ENCODE results near the gene C15orf39.
"Not testable (repeated sequence)": the region's sequence is repeated elsewhere in the genome, so short reads cannot be mapped to it uniquely, and the experiment has no call there.

C15orf39 gene

DNA sequence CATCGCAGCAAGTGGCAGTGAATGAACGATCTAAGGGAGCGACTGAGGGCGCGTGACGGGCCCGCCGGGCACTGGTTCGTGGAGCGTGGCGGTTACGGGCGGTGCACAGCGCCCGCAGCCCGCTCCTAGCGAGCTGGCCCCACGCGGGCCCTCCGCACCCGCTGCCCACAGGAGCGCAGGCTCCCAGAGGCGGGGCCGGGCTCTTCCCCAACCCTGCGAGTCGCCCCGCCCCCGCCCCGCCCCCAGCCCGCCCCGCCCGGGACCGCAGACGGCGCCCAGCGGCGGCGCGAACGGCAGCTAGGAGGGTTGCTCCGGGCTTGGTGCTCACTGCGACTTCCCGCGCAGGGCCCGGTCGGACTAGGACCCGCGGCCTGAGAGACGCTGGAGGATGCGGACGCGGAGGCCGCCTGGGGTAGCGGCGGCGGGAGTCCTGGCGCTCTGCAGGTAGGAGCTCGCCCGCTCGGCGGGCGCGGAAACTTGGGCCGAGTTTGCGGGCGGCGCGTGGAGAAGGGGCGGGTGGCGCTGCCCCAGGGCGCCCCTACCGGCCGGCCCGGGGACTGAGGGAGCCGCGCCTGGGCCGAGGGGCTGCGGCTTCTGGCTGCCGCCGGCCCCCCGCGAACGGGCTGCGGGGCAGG, at the start of gene C15orf39:
TSS of gene C15orf39 (plus strand) at position 267 of the 635 bp plus-strand sequence. CDS start 4,167 bp downstream, outside the sequence.
- peak; percentile 62 for DNase-seq (ENCODE audit: low read depth)

DNA sequence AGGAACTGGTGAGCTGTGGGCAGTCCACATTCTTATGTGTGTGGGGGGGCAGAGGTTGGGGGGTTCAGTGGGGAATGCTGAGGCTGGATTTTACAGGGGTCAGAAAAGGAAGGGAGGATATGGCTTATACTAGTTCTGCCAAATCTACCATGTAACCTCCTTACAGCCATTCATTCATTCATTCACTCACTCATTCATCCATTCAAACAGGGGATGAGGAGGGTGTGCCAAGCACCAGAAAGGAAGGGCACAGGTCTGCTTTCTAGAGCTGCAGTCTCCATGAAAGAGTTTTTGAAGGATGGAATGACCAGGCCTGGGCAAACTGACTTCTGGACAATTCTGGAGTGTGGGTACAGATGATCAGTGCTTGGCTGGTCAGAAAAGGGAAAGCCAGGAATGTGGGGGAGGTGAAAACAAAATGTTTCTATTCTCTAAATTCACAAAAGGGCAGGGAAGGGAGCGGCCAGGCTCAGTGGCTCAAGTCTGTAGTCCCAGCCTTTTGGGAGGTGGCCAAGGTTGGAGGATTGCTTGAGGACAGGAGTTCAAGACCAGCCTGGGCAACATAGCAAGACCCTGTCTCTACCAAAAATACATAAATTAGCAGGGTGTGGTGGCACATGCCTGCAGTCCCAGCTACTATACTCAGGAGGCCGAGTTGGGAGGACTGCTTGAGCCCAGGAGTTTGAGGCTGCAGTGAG, 49.2 kb upstream of the C15orf39 start:
- no peak for DNase-seq (ENCODE audit: low read depth)

DNA sequence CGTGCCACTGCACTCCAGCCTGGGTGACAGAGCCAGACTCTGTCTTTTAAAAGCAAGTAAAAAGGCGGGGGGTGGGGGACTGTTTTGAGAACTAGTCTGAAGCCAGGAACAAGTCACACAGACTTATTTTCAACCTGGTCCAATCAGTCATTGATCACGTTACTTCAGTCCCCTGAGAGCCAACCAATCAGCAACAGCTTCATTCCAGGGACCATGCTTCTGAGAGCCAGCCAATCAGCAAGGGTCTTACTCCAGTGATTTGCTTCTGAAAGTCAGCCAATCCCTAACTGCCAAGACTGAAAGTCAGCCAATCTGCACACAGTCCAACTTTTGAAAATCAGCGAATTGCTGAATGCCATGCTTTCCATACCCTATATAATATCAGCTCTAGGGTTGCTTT, 48.6 kb upstream of the C15orf39 start:
- no peak for DNase-seq (ENCODE audit: low read depth)

DNA sequence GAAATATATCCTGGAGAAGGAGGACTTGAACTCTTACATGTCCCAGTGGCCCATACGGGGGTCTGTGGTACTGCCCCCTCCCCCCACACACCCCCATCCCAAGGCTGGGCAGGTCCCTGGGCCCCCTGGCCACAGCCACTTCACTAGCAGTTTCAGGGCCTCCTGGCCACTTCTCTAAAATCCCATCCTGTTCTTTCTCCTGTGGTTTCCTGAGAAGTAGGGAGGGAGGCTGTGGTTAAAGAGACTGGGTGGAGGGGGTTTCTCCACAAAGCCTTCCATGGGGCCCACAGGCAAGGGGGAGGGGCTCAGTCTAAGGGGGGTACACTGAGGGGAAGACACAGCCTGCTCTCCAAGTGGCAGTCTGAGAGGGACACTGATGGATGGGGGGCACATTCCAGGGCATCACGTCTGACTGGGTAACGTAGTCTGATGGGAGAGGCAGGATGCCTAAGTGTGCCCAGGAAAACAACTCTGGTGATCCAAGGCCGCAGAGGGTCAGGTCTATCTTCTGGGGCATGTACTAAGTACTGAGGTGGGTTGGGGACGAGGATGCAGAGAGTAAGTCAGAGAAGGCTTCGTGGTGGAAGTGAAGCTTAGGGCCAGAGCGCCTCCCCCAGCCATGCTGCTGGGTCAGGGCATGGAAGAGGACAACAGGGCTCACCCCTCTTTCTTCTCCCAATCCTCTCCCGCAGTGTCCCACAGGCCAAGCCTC, 48.0 kb upstream of the C15orf39 start:
- DNase-seq (ENCODE audit: low read depth), result no peak

DNA sequence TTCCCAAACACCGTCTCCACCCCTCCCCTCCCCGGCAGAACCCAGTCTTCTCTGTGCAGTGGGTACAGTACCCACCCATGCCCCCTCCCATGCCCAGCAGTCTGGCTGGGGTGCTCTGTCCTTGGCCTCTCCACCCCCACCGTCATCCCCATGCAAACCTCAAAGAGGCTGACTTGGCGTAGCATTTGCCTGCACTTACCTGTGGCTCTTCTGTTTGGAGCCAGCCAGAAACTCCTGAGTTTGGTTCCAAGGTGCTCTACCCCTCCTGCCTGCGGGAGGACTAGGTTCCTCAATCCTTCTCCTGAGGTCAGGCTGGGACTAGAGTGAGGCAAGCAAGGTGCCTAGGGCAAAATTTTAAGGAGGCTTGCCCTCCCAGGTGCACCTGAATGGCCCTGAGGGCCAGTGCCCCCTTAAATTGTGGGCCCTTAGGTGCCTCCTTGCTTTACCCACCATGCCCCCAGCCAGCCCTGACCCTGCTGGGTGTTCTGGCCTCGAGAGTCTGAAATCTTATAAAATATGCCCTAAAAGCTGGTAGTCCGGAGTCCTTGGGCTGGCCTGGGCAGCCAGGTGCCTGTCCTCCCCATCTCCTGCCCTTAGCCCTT, 47.1 kb upstream of the C15orf39 start:
- no peak for DNase-seq (ENCODE audit: low read depth)

DNA sequence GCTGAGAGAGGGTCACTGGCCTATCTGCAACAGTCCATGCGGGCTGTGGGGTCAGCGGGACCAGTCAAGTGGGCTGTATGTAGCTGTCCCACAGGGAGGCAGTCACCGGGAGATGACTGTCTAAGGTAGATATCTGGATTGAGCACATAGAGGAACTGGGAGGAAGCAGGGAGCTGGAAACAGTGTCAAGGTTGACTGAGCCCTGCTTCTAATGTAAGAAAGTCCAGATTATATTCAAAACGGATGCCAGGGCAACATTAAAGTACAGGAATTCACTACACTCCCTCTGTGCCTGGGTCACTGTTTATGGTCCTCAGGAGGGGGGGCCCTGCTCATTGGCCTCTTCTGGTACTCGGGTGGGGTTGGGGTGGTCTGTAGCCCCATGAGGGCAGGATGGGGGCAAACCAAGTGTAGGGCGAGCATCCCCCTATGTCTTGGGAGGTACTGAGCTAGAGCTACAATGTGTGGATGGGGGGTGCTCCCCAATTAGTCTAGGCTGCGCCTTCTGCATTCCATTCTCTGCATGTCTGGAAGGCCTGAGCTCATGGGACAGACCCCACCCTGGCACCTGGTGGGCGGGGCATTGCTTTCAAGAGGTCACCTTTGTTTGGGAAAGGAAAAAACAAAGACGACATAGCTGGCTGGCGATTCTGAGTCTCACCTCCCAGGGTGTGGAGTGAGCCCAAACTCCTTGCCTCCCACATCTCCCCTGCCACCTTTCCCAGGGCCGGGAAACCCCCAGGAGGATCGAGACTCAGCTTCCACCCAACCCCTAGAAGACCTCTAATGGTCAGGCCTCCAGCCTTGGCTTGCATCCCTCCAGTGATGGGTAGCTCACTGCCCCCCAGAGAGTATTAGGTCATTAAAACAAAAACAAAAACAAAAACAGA, 45.1 kb upstream of the C15orf39 start:
- no peak for DNase-seq (ENCODE audit: low read depth)

DNA sequence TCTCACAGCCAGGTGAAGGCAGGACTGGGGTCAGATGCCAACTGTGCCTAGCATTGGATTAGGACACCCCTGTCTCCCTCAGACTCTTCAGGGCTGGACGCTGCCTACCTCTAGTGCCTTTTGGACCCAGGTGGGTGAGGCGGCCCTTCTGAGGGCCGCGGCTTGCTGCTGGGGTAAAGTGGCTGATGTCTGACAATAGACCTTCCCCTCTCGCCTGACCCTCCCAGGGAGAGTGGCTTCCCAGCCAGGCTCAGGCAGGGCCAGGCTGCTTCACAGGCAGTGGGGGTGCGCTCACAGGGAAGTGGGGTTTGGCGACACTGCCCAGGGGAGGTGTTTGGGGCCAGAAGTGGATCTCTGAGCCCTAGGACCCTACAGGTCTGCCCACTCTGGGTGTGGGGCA, 43.3 kb upstream of the C15orf39 start:
- no peak for DNase-seq (ENCODE audit: low read depth)

DNA sequence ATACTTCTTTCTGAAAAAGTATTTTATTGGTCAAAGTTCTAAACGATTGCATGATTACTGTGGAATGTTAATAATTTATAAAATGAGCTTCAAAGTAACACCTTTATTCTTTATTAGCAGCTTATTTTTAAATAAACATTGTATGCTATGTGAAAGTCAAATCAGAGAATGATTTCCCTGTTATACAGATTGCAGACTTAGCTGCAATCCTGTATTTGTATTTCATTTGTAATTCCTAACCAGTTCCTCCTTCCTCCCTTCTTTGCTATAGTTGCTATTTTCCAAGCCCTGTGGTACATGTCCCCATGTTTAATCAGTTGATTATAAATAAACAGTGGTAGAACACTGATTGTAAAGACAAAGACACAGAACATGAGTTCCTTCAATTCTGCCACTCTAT, 42.4 kb upstream of the C15orf39 start:
- no peak for DNase-seq (ENCODE audit: low read depth)

DNA sequence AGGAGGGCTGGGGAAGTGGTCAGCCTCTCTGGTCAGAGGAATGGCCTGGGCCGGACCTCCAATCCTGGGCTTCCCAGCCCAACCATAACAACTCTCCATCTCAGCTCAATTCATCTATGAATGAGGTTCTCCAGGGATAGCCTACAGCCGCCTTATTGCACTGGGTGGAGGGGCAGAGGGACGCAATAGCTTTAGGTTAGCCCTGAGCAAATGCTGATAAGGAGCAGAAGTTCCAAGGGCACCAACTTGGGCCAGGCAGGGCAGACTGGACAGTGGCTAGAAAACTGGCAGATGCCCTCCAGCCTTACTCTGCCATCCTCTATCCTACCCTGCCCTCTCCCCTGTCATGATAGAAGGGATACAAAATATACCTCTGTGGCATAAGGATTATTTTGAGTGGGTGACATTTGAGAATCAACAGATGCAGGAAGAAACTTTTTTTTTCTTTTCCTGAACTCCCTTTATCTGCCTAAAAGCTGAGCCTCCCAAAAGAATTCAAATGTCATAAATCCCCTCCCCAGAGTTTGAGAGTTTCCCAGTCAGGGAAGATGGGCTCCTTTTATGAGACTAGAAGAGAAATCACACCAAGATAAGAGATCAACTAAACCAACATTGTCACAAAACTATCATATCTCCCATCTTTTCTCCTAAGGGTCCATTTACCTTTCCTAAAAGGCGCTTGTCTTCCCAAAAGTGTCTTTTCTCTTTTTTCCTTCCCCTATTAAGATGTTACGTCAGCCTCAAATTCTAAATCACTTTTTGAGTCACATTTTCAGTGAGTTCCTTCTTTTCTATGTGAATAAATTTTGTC, 40.4 kb upstream of the C15orf39 start:
- no peak for DNase-seq (ENCODE audit: low read depth)

DNA sequence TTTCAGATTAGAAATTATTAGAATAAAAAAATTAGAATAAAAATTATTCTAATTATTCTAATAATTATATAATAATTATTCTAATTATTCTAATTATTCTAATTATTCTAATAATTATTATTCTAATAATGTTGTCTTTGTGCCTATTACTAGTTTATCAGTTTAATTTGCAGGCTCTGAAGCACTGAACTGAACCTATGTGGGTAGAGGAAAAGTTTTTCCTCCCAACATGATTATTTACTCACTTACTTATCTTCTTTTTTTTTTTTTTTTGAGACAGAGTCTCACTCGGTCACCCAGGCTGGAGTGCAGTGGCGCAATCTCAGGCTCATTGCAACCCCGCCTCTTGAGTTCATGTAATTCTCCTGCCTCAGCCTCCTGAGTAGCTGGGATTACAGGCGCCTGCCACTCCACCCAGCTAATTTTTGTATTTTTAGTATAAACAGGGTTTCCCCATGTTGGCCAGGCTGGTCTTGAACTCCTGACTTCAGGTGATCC, 39.7 kb upstream of the C15orf39 start:
- no peak for DNase-seq (ENCODE audit: low read depth)

DNA sequence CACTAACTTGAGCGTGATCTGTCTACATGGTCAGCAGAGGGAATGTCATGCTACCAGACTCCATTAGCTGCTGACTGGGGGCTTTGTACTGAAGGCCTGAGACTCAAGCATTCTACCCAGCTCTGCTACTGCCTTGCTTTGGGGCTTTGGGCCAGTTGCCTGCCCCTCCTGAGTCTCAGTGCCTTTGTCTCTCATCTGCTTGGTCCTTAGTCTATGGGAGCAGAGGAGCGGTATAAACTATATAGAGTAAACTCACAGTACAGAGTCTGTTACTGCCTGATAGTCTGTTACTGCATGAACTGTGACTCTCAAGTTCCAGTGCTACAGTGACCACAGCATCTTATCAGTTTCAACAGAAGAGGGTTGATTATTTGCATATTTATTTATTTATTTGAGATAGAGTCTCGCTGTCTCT, 38.5 kb upstream of the C15orf39 start:
- DNase-seq (ENCODE audit: low read depth), result no peak

DNA sequence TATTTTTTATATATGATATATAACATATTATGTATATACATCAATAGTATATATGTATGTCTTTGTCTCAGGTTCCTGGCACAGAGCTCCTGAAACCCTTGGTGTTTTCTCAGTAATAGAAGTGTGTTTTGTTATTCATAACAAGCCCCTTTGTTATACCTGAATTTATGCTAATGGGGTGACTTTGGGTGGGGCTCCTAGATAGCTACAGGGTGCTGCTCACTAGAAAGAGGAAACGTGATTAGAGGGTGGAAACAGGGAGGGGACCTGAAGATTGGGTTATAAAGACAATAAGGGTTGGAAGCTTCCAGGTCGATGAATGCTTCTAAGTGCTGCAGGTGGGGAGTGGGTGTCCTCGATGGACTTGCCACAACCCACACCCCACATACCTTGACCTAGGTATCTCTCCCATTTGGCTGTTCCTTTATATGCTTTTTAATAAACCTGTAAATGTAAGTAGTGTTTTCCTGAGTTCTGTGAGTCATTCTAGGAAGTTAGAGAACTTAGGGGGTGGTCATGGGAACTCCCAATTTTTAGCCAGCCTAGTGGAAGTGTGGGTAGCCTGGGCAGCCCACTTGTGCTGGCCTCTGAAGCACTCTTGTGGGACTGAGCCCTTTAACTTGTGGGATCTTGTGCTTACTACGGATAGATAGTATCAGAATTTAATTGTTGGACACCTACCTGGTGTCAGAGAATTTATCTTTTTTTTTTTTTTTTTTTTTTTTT, 36.9 kb upstream of the C15orf39 start:
- DNase-seq (ENCODE audit: low read depth), result no peak

DNA sequence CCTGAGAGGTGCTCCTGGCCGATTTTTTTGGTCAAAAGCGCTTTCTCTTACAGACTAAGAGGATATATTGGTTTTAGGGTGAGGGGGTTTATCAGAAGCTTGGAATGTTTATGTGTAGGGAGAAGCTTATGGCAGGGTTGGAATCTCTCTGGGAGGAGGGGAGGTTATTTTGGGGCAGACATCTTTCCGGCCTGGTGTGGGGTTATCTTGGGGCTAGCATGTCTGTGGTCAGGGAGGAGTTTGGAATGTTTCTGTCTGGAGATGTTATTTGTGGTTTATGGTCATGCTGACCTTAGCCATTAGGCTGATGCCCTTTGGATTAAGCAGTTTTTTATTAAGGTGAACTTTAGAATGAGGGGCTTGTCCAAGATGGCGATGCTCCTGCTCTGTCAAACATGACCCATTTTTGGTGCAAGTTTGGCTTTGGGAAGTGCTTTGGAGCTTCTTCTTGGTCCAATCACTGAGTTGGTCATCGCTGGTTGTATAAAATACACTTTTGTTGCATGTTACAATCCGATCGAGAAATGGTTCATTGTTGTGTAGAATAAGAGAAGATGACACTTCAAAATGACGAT, 35.1 kb upstream of the C15orf39 start:
- not testable (repeated sequence) for DNase-seq (ENCODE audit: low read depth)

DNA sequence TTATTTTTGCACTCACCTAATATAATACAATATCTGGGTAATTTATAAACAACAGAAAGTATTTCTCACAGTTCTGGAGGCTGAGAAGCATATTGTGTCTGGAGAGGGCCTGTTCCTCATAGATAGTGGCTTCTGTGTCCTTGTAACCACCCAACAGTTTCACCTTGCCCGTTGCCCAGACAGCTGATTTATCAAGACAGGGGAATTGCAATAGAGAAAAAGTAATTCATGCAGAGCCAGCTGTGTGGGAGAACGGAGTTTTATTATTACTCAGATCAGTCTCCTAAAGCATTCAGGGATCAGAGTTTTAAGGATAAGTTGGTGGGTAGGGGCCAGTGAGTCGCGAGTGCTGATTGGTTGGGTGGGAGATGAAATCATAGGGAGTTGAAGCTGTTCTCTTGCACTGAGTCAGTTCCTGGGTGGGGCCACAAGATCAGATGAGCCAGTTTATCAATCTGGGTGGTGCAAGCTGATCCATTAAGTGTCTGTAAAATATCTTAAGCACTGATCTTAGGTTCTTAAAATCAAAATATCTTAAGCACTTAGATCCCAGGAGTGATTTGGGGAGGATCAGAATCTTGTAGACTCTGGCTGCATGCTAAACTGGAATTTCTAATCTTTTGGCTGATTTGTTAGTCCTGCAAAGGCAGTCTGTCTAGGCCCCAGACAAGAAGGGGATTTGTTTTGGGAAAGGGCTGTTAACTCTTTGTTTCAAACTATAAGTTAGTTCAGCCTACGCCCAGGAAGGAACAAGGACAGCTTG, 33.9 kb upstream of the C15orf39 start:
- no peak for DNase-seq (ENCODE audit: low read depth)

DNA sequence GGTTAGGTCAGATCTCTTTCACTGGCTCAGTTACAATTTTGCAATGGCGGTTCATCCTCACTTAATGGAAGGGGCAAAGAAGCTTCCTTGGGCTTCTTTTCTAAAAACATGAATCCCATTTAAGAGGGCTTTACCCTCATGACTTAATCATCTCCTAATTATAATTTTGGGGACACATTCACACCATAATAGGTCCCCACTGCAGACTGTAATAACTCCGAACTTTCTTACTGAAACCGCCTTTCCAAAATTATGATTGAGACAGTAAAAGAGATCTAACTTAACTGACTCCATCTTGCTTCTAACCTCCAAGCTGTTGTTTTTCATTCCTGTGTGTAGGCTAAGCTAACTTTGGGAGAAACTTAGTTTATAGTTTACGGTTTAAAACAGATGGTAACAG, 33.3 kb upstream of the C15orf39 start:
- no peak for DNase-seq (ENCODE audit: low read depth)

DNA sequence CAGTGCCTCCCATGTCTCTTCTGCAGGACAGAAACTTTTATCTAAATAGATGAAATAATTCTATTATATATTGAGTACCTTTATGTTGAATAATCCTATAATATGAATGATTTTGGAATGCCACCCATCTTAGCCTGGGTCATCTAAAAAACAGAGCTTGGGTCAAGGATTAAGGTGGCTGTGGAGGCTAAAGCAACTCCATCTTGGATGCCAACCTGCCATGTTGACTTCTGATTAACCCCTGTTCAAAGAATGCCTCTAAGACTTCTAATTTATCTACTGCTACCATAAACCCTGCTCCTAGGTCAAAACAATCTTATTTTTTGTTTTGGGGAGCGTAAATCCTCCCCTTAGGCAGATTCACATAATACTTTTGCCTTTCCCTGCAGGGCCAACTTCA, 31.5 kb upstream of the C15orf39 start:
- no peak for DNase-seq (ENCODE audit: low read depth)

DNA sequence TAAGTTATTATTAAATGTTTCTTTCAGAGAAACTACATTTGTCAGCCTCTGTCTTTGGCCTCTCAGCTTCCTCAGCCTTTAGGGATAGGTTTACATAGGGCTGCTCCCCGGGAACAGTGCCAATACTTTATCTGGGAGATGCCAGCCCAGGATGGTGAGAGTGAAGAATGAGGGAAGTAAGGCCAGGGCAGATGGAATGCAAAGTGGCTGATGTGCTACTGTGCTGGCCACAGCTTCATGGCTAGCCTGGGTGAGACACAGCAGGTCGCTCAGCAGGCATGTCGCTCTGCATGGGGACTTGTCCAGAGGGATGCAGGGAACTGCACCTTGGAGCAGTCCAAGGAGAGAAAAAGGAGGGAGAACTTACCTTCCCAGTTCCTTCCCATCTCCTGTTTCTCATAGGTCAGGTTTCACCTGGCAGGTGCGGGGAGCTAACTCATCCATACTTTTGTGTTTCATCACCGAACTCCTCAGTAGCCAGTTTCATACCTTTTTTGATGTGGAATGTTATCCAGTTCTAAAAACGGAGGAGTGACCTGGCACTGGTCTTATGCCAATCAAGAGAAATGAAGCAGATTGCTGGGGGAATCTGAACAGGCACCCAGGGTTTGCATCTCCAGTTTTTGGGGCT, 30.9 kb upstream of the C15orf39 start:
- no peak for DNase-seq (ENCODE audit: low read depth)

DNA sequence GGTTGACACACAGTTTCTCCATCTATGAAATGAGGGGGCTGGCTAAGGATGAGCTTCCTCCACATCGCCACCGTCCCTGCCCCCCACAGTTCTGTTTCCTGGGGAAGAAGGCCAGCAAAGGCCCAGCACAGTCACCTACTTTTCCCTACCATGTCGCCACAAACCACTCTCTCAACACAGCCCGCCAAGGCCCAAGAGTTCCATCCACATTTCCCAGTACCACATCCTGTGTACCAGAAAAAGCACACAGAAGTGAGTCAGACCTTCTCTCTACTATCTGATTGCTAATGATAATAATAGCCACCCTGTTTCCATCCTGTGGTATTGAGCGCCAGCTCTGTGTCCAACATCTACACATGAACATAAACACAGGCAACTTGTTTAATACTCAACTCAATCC, 30.3 kb upstream of the C15orf39 start:
- DNase-seq (ENCODE audit: low read depth), result no peak

Measured in activated T-cell treated with anti-CD3 and anti-CD28 coated beads for 1 hour (primary cell).